Ramos (cell line): ENCODE measurements around the gene ZNF770.

ENCODE experiments used
- in situ Hi-C: fragments of 300-500 bp; cut with MboI; formaldehyde crosslinking; loops from one replicate; pipeline ENCODE4 v1.14.3; 2022; ENCODE audit warnings: low sequenced_read_pairs; ENCODE audit not compliant: unreplicated experiment

ZNF770 gene

DNA sequence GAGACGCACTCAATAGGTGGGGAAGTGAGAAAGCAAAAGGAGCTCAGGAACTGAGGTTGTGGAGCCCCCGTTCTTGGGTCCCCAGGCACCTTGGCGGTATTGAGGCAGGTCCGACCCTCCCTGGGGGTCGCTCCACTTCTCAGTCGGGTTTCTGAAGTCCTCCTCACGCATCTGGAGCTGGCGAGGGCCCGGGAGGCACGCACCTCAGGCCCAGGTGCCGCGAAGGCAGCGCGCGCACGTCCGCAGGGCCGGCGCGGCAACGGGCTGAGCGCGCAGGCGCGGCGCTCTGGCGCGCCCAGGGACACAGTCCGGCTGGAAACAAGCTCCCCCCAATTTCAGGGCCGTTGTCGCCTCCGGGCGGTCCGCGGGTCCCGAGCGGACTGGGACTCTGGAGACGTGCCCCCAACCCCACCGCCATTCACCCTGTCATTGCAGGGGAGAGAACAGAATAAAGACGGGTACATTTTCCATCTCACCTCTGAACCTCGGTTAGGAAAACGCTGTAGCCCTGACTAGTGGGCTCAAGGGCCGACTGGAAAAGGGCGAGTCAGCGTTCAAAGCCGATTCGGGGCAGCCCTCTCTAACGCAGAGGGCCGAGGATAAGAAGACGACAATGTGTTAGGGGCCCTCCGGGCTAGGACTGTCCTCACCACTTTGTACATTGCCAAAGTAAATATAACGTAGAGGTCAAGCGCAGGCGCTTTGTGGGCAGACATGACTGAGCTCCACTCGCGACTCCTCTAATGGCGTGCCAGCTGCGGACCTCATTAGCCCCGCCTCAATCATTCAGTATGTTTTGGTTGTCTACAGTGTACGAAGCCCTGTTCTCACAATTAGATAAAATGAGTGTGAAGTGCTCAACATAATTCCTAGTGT, at the start of gene ZNF770:
TSS of gene ZNF770 (minus strand) at position 261 of the 876 bp plus-strand sequence. CDS start 4,853 bp downstream, outside the sequence.
- in situ Hi-C loops = no loop called here

DNA sequence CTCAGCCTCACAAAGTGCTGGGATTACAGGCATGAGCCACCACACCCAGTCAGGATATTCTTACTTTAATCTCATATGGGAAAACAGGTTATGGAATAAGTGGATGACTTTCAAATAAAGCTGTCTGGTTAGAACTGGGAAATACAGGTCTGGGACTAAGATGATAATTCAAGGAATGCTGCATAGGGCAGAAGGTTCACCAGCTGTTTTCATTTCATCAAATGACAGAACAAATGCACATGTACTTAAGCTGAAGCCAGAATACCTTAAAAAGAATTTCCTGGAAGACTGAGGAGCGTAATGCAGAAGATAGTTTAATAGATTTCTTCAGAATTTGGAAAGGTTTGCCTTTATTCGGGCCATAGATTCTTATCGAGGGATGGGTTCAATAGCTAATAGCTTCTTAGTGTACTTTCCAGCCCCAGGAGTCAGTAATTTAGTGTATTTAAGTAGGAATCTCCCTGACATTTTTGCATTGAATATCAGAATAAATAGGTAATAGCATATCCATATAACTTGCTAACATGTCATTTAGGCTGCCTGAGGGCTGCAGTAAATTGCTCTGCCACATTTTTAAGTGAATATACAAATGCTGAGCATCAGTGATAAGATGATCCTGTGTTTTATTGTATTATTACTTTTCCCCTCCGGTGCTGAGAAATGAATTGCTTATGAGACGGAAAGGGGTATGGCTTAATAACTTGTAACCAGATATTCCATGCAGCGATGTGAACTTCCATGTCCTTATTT, 40.3 kb upstream of the ZNF770 start:
- in situ Hi-C loops = no loop called here

DNA sequence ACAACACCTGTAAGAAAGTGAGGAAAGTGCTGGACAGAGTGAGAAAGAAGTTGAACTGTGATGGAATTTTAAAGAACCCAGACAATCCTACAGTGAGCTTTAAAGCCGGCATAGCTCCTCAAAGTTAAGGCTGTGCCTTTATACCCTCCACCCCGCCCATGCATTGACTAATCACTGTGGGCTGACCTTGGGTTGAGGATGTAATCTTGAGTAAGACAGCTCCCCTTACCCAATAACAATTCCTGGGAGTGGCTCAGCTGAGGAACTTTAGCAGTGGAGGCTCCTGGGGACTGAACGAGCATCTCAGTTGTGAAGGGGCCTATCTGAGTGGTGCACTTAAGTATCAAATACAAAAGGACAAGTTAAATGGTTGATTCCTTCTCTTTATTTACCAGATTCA, 35.7 kb upstream of the ZNF770 start:
- in situ Hi-C loops = no loop called here

DNA sequence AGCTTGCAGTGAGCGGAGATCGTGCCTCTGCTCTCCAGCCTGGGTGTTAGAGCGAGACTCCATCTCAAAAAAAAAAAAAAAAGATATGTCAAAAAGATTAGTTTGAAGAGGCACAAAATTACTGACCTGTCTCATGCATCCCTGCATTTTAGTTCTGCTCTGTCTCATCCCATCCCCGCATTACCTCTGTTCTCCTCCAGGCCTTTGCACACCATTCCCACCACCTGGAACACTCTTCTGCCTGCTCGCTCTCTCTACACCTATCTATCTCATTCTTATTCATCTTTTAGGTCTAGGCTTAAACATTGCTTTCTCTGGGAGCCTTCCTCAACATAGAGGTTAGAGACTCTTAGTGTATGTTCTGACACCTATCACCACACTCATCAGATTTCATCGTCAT, 32.9 kb upstream of the ZNF770 start:
- in situ Hi-C loops = no loop called here

GRCh38 chr15:35019404-35020327, 31.6 kb upstream of the ZNF770 start:
- in situ Hi-C loops = no loop called here

DNA sequence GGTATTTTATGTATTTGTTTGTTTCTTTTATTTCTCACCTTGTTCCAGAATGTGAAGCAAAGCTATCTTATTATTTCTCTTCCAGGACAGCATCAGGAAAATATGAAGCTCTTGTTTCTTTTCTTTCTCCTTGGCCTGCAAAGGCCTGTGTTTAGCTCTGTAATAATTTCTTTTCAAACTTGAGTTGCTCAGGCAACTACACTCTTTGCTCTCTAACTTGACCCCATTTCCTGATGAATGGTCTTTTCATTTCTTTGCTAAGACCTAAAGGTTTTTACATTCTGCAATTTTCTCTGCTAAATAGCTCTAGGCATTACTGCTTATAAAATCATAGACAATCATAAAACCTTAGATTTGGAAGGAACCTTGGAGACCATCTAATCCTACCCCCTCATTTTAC, 26.2 kb upstream of the ZNF770 start:
- in situ Hi-C loops = no loop called here

DNA sequence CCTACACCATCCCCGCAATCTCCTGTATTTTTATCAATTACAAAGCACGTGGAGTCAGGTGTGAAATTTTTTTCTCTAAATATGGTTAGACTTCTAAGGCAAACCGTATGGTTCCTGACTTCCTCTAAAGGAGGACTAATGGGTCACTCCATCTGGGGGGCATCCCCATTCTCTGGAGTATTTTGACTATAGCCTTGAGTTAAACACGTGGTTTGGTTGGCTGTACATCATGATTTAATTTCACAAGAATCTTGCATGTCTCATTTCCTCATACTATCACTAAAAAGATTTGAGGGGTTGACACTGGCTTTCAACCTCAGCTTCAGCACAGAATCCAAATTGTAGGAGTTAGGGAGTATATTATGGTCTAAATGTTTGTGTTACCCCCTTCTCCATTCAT, 25.3 kb upstream of the ZNF770 start:
- in situ Hi-C loops = no loop called here

- in situ Hi-C loops = no loop called here
Observed at GRCh38 chr15:35007397-35007796, 19.3 kb upstream of the ZNF770 start.

DNA sequence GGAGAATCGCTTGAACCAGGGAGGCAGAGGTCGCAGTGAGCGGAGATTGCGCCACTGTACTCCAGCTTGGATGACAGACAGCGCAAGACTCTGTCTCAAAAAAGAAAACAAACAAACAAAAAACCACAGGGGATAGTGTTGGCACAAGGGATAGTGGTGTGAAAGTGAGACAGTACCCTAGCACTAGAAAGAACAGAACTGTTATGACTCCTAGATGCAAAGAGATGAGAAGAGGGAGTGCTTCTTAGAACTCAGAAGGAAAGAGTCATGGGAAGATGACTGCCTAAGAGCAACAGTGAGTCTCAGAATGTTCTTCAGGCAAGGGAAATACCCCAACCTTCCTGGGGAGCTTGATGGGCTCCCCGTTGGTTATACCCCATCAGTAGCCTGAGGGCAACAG, 17.8 kb upstream of the ZNF770 start:
- in situ Hi-C loops = no loop called here

GRCh38 chr15:35003928-35004327, 15.8 kb upstream of the ZNF770 start:
- in situ Hi-C loops = no loop called here

DNA sequence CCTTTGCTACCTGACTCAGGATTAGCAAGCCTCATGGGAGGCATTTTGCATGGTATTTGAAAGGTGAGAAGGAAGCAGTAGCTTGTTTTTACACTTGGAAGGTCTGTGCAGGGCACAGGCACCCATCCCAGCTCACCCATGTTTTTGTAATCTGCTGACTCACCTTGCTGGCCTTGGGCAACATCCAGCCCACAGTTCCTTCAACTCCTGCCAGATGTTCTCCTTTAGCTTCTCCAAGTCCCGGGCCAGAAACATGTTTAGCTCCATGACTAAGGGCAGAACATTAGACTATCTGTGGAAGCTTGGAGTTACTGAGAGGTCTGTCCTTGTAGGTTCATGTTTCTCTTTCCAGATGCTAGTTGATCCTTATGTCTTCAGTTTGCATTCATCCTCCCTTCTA, 12.4 kb upstream of the ZNF770 start:
- in situ Hi-C loops = no loop called here

- in situ Hi-C loops = no loop called here
Observed at GRCh38 chr15:34999906-35000305, 11.8 kb upstream of the ZNF770 start.

DNA sequence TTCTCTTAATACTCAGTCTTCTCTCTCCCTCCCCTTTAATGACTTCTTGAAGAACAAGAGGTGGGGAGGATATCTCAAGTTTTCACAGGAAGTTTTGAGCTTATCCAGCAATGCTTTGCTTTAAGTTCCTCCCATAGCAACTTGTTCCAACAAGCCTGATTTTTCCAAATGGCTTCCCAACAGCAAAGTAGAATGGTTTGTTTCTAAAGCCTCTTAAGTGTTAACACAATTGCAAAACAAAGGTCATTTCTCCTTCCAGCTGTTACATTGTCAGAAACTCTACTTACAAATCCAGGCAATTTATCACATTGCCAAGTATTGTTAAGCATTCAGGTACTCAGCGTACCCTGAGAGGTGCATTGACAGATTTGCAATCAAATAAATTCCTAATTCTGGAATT, 6.8 kb upstream of the ZNF770 start:
- in situ Hi-C loops = no loop called here

- in situ Hi-C loops = no loop called here
Observed at GRCh38 chr15:34993877-34994276, 5.8 kb upstream of the ZNF770 start.

DNA sequence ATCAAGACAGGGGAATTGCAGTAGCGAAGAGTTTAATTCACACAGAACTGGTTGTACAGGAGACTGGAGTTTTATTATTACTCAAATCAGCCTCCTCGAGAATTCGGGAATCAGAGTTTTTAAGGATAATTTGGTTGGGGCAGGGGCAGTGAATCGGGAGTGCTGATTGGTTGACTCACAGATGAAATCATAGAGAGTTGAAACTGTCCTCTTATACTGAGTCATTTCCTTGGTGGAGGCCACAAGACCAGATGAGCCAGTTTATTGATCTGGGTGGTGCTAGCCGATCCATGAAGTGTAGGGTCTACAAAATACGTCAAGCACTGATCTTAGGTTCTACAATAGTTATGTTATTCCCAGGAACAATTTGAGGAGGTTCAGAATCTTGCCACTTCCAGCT, 5.3 kb upstream of the ZNF770 start:
- in situ Hi-C loops = no loop called here

- in situ Hi-C loops = no loop called here
Observed at GRCh38 chr15:34987609-34988026, 469 bp downstream of the ZNF770 start.

- in situ Hi-C loops = no loop called here
Observed at GRCh38 chr15:34986771-34987480, 1.2 kb downstream of the ZNF770 start.

GRCh38 chr15:34986326-34986725, 1.8 kb downstream of the ZNF770 start:
- in situ Hi-C loops = no loop called here

GRCh38 chr15:34984889-34985630, 3.0 kb downstream of the ZNF770 start:
- in situ Hi-C loops = no loop called here
